ENCODE measurements around the gene RTN1.

Gene RTN1

DNA sequence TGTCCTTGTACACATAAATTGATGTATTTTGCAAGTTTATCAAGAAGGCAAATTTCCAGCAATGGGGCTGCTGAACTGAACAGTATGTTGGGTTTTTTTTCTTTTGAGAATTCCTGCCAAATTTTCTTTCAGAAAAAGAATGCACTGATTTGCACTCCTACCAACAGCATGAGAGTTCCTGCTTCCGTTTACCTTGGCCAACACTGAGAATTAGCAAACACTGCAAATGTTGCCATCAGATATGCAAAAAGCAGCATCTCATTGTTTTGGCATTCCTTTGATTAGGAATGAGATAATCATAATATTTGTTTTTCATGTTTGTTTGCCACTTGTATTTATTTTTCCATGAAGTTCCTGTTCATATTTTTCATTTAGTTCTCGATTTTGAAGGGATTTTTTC is 82.4 kb downstream of the RTN1 start:
- no peak for DNase-seq (ENCODE audit: low read depth)

DNA sequence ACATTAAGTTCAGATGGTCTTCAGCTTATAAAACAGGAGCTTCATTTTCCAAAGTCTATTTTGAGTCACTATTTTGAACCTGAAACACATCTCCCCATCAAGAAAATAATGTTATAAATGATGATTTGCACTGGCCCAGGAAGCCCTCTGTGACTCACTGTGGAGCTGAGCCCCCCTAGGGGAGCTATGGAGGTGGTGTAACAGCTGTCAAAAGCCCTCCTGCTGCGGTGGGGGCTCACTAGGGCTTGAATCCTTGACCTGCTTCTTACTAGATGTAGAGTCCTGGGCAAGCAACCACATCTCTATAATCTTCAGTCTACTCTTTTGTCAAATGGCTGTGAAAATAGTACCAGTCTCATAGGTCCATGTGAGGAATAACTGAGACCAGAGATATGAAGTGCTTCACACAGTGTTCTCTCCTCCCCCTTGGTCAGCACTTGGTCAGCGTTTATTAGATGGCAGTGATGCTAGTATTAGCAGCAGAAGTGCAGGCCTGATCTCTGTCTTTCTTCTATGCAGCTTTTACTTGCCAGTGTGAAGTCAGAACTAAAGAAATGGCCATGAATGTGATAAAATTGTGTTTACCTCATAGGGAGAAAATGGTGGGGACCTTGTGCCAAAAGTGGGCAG is 83.4 kb downstream of the RTN1 start:
- DNase-seq (ENCODE audit: low read depth), result no peak

DNA sequence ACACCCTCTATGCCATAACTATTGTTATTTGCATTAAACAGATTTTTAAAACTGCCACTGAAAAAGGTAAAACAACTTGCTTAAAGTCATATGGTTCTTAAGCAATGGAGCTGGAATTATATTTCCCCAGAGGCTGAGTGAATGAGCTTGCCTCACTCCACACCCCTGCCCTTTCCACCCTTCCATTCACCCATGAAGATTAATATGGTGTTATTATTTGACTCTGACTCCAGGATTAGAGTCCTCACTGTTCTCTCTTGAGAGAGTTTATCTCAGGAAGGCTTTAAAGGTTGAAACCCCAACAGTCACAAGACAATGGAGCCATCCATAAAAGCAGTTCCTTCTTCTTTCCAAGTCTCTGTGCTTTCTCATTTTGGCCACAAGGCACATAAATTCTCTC is 84.9 kb downstream of the RTN1 start:
- no peak for DNase-seq (ENCODE audit: low read depth)

DNA sequence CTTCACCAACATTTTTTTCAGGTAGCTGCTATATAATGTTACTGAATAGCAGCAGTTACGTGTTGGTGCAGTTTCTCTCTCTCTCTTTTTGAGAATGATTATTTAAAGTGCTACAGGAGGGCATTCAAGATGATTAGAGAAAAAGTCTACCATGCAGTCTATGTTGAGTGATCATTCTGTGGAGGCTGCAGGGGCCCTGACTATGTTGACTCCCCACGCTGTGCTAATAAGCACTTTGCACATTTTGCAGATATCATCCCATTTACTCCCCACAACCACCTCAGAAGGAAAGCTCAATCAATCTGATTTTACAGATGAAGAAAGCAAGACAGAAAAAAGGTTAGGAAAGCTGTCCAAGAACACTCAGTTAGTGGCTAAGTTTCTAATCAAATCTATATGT is 87.8 kb downstream of the RTN1 start:
- no peak for DNase-seq (ENCODE audit: low read depth)

DNA sequence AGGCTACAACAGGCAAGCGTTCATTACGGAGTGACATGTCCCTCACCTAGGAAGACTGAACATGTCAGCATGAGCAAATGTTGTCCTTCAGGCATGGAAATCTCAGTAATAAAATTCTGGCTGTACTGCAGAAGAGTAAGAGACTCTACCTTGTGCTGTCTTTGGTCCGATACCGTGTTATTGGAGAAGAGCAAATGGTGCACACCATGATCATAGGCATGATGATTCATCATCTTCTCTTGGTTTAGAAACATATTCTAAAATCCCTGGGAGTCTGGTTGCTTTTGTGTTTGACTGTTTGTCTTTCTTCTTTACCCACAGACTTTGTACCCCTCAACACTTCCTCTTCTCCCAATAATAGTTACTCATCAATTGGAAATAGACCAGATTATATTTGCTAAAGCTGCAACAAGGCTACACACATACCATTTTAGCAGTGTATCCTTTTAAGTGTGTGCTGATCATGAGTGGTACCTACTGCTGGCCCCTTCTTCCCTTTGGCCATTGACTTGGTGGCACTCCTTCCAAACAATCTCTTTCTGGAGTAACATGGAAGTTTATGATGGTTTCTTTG is 93.5 kb downstream of the RTN1 start:
- no peak for DNase-seq (ENCODE audit: low read depth)

DNA sequence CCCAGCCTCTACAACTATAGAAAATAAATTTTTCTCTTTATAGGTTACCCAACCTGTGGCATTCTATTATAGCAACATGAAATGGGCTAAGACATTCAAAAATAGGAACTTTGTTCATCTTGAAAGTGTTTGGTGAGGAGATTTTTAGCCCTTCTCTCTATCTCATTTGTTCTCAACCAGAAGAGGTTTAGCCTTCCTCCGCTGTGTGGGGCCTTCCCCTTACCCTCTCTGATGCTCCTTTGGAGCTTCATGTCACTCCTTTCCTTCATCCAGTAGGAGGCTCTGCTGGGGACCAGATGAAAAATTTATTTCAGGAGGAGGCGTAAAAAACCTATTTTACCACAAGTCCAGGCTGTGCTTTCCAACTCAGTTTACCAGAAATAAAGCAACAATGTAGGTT is 94.1 kb downstream of the RTN1 start:
- DNase-seq (ENCODE audit: low read depth), result no peak

DNA sequence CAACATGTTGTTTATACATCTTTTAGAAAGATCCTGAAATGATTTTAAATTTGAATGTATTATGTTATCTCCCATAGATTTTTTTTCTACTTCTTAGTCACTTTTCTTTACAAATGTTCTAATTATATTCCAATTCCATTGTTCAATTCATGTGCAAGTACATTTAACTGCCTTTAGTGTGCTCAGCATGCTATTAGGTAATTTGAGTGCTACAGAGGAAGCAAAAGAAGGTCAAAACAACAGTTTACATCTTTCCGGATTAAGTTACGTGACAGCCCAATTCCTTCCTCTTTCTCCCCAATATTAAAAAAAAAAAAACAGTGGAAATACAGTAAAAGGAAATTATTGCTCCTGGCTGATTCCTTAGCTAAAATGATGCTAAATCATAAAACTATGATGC is 98.3 kb downstream of the RTN1 start:
- DNase-seq (ENCODE audit: low read depth), result no peak

DNA sequence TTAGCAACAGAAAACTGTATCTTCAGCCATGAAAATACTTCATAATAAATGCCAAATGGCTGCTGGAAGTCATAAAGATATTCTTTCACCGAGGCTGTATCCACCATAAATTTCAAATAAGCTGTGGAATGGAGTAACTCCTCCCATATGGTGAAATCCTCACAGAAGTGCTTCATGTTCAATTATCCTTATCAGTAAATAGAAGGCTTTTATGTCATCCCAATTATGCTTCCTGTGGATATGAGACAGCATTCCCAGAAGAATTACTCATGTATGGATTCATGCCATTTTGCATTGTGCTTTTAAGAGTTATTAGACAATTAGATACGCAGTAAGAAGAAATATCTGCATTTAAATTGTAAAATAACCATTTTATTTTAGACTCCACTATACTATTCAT is 99.0 kb downstream of the RTN1 start:
- no peak for DNase-seq (ENCODE audit: low read depth)

DNA sequence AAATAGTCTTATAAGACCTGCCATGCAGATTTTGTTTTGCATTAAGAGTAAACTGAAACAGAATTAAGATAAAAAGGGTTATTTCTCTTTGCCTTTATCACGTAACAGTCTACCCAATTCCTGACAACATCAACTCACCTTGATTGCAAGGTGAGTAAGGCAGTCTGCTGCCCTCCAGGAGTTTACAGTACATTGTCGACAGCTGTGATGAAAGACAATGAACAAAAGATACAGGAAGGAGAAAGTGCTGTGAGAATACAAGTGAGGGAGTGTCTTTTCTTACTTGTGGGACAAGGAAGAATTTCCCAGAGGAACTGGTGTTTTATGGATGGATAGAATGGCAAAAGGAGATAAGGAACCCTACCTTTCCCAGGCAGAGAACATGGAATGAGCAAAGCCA is 101.0 kb downstream of the RTN1 start:
- no peak for DNase-seq (ENCODE audit: low read depth)

DNA sequence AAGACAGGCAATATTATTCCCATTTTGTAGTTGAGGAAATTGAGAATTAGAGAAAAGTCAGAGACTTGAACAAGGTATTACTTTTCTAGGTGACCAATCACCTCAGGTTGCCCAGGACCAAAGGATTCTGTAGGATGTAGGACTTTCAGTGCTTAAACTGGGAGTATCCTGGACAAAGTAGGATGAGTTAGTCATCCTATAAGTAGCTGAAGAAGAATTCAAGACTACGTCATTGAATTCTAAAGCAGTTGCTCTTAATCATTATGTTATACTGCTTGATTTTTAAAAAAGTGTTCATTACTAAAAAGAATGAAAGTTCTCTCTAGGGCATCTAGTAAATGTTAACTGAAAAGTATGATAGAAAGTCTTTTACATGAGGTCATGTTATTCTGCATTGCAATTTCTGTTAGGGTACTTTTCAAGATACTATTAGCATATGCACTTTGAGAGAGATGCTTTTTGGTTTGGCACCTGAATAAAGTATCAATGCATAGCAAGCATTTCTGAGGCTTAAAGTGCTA is 101.7 kb downstream of the RTN1 start:
- no peak for DNase-seq (ENCODE audit: low read depth)

DNA sequence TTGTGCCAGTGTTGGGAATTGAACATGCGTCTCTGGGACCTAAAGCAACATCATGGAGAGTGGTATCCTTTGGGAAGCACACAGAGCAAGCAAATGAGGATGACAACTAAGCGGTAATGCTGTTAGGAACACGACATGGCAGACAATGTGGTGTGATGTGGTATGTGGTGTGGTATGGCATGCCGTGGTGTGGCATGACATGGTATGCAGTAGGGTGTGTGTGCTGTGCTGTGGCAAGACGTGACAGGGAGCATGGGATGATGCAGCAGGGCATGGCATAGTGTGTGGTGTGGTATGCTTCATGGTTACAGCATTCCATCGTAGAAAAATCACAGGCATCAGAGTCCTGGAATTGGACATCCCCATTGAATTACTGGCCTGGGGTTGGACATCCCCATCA is 108.7 kb downstream of the RTN1 start:
- no peak for DNase-seq (ENCODE audit: low read depth)

DNA sequence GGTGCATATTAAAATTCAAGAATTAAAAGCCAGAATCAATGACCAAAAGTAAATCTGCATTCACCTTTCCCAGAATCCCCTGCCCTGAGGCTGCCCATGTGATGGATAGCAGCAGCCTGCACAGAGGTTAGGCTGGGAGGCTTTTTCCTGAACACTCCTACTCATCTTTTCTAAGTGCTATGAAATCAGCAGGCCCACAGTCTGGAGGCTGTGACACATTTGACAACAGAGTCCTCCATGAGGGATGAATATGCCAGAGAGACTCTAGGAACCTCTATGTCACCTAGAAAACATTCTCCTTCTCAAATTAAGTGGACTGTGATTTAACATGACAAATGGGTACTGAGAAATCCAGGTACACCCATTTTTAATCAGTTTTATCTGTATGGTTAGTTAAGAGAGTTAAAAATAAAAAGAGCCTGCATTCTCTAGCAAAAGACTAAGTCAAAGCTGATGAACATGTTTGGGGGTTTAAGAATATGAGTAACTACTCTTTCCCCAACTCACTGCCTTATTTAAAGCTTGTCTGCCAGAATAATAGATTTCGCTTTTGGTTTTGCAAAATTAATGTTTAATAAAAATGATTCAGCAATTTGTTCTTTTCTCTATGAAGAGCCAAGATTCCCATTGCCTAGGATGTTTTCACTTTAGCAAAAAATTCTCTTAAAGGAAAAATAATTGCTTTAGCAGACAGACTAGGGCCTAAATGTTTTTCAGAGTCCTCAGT is 115.0 kb downstream of the RTN1 start:
- no peak for DNase-seq (ENCODE audit: low read depth)

DNA sequence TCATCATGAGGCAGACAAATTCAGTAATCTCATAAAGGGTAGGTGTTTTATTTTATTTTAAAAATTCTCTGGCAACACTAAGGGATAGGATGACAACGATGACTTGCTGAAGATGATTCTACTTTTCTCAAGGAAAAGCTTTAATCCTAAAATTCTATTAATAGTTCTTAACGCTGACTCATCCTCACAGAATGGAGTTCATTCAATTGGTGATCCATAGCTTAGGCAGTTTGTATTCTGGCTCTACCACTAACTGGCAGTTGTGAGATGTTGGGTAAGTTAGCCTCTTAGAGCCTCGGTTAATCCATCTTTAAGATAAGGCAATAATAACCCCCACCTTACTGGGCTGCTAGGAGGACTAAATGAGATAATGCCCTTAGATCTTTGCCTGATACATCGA is 116.3 kb downstream of the RTN1 start:
- DNase-seq (ENCODE audit: low read depth), result no peak

DNA sequence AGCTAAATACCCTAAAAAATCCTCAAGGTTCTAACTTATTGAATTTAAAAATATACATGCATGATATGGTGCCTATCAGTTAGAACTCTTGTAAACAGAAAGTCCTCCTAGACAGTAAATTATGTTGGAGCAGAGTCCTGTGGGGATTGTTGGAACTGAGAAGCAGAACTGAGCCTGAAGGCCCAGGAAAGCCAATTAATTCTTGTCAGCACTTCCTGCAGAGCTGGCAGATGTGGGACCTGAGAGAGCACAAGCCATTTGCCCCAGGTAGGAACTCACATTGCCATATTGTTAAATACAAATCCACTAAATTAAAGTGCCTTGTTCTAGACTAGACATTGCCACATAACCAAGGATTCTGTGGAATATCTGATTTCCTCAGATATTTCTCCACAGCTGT is 117.1 kb downstream of the RTN1 start:
- DNase-seq (ENCODE audit: low read depth), result no peak

DNA sequence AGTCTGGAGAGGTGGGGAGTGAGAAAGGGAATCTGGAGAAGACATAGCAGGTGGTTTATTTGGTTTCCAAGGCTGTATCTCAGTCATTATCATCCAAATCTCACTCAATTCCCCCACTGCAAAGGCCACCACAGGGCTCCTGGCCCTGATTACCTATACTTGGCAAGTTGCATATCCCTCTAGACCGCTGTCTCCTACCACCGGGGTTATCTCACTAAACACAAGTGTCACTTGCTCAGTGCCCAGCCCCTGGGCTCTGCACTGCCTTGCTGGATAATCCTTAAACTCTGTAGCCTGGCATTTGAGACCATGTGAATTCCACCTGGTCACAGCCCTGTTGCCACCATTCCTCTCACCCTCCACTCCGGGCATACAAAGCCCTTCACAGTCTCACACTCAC is 119.0 kb downstream of the RTN1 start:
- DNase-seq (ENCODE audit: low read depth), result no peak

DNA sequence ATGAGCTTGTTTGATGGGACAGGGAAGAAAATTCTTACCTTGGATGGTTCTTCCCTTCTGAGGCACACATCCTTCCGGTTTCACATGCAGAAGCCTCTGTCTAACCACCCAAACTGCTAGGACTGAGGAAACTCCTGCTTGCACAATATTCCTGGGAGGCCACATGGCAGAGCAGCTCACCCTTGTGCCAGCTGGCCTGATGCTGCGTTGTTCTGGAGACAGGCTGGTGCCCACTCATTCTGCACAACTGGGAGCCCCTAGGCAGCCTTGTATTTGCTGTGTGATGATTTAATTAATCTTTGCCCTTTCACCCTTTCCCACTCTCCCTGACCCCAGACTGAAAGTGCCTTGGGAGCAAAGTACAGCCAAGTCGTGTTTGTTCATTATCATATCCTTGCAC is 130.8 kb downstream of the RTN1 start:
- no peak for DNase-seq (ENCODE audit: low read depth)

DNA sequence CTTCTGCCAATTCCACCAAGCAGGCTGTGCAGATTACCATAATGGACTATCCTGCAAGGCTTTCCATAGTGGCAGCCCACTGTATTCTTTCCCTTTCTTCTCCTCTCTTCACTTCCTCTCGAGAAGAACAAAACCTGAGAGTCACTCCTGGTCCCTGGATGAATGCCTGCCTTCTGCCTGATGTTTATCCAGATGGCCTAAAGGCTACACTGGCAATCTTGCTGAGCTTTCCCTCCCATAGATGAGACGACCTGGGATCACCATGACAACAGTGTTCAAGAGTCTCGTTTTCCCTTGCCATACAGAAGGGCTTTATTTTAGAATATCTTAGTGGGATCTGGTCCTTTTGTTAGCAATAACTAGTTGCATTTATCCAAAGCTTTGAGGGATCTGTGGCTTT is 142.3 kb downstream of the RTN1 start:
- DNase-seq (ENCODE audit: low read depth), result no peak

DNA sequence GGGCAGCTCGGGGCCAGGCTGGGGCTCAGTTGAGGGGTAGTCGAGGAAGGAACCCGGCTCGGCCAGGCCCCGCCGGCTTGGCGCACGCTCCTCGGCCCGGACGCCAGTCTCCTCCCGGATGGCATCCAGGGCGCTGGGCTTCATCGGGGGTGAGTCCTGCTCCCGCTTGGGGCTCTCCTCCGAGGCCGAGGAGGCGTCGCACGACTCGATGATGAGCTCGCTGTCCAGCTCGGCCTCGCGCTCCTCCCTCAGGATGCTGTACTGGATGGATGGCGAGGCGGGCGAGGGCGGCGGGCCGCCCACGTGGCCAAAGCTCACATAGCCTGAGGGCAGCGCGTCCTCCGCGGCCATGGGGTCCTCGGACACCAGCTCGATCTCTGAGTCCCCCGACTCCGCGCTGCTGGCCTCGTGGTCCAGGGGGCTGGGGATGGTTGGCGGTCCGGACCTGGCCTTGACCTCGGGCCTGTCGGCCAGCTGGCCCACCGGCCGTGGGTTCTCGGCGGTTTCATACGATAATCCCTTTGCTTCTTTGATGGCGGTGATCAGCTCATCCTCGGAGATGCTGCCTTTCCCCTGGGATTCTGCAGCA is 143.4 kb downstream of the RTN1 start:
- DNase-seq (ENCODE audit: low read depth), result no peak

DNA sequence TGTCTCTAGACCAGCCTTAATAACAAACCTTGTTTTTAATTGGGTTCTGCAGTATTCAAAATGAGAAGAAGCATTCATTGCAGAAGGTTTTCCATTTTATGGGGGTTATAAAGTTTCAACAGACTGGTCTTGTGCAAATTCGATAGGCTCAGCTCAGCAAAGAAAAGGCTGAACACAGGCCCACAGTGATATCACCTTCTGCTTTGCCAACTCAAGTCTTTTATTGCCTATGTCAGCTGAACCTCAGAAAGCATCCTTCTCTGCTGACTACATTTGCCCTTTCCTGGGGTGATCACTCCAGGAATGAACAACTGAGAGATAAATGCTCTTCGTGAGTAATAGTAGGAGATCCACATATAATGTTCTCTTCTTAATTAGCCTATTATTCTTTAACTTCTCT is 159.5 kb downstream of the RTN1 start:
- no peak for DNase-seq (ENCODE audit: low read depth)

DNA sequence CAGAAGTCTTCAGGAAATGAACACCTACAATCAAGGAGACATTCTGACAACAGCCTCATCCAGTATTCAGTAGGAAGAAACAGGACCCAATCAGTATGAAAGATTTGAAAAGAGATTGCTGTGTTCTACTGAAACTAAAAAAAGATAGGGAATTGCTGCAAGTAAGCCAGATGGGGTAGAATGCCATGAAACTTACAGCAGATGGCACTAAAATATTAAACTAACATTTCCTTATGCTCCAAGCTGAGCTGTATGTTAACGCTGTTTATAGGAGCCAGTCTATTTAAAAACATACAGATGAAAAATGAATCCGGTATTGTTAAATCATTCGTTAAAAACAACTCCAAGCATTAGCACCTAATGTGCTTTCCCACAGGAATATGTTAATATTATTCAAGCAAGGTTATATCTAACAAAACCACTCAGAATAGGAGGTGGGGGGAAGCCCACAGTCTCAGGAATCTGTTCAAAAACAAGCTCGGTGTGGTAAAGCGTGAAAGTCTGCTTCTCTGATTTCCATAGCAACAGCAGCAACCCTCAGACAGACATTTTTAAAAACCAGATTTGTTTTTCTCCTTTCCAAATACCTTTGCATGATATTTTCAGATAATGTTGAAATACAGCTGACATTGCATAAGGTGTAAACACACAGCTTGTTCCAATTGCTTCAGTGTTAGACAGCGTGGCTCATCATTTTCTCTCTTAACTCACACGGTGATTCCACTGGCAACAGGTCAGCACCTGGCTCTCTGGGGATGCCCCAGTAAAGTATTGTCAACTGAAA is 162.6 kb downstream of the RTN1 start:
- no peak for DNase-seq (ENCODE audit: low read depth)

DNA sequence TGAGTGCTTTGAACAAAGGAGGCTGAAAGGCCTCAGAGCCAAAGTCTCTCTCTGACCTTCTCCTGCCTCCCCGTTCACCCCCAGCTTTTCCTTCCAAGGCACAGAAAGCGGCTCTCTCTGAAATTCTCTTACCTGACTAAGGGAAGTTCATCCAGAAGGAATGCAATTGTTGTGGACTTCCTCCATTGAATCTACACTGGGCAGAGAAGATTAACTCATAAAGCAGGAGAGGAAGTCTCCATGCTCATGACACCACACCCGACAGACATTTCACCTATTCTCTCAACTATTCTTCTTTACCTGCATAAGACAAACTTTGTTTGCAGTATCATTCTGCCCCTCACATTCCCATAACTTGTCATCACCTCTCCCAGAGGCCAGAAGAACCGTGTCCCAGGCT is 164.7 kb downstream of the RTN1 start:
- no peak for DNase-seq (ENCODE audit: low read depth)

DNA sequence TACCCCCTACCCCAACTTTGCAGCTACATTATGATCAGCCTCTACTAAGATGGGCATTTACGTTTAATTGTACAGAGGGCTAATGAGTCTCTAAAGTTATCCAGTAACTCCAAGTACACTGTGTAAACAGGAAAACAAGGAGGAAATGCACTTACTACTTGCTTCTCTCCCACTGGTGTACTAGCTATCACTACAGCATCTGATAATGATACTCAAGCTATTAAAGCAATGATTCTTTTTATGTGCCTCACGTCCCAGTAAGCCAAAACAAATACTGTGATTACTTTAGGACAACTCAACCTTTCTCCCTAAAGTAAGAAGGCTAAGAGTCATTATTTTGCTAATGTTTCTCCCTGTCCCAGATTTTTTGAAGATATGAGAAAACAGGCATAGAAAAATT is 165.3 kb downstream of the RTN1 start:
- DNase-seq (ENCODE audit: low read depth), result no peak
